Hepatocyte (in vitro differentiated cells): Measurements from ENCODE around the gene ZSCAN18. TPM values are rescaled to one million over a fixed set of nuclear protein-coding genes. Genes with fewer than 3 reads are reported as not detected.

Experiments
- DNase-seq: peaks from one replicate; pipeline ENCODE4 v3.0.0-alpha.2; 2016; ENCODE audit warnings: low spot score
- H2AFZ ChIP-seq: fragments of 200-600 bp; sonication (generic); 2 replicates; pipeline ENCODE4 v1.6.0; 2016; ENCODE audit warnings: antibody characterized with exemption, mild to moderate bottlenecking
- H3K27ac ChIP-seq: fragments of 200-600 bp; sonication (generic); 2 replicates; pipeline ENCODE4 v1.5.1; 2016; ENCODE audit warnings: mild to moderate bottlenecking
- H3K27me3 ChIP-seq: fragments of 200-600 bp; sonication (generic); 2 replicates; pipeline ENCODE4 v1.6.1; 2016
- H3K36me3 ChIP-seq: fragments of 200-600 bp; sonication (generic); replicated peaks from 2 replicates; pipeline ENCODE4 v1.5.1; 2016; ENCODE audit warnings: low read depth; ENCODE audit not compliant: insufficient read depth
- H3K4me1 ChIP-seq: fragments of 200-600 bp; sonication (generic); 2 replicates; pipeline ENCODE4 v1.5.1; 2016; ENCODE audit warnings: mild to moderate bottlenecking, moderate library complexity; ENCODE audit not compliant: insufficient read depth
- H3K4me2 ChIP-seq: fragments of 200-600 bp; sonication (generic); 2 replicates; pipeline ENCODE4 v1.6.0; 2016
- H3K4me3 ChIP-seq: fragments of 200-600 bp; sonication (generic); 2 replicates; pipeline ENCODE4 v1.5.1; 2016; ENCODE audit warnings: mild to moderate bottlenecking
- H3K79me2 ChIP-seq: fragments of 200-600 bp; sonication (generic); 2 replicates; pipeline ENCODE4 v1.6.0; 2017; ENCODE audit warnings: mild to moderate bottlenecking
- H3K9me2 ChIP-seq: fragments of 200-600 bp; sonication (generic); replicated peaks from 2 replicates; pipeline ENCODE4 v1.6.0; 2017; ENCODE audit warnings: mild to moderate bottlenecking; ENCODE audit not compliant: insufficient read depth
- H3K9me3 ChIP-seq: fragments of 200-600 bp; sonication (generic); 2 replicates; pipeline ENCODE4 v1.5.1; 2016; ENCODE audit warnings: low read depth, mild to moderate bottlenecking
- H4K20me1 ChIP-seq: fragments of 200-600 bp; sonication (generic); 2 replicates; pipeline ENCODE4 v1.6.0; 2016; ENCODE audit warnings: mild to moderate bottlenecking; ENCODE audit not compliant: insufficient read depth, poor library complexity, severe bottlenecking
- EZH2 ChIP-seq: fragments of 200-600 bp; sonication (generic); IDR thresholded peaks from 2 replicates; pipeline ENCODE4 v1.6.1; 2016; ENCODE audit warnings: antibody characterized with exemption, mild to moderate bottlenecking, borderline replicate concordance
- EZH2phosphoT487 ChIP-seq: fragments of 200-600 bp; sonication (generic); IDR thresholded peaks from one replicate; pipeline ENCODE4 v1.6.1; 2018; ENCODE audit warnings: antibody characterized with exemption, mild to moderate bottlenecking, low read depth, moderate library complexity; ENCODE audit not compliant: unreplicated experiment, severe bottlenecking
- WGBS: methylation state at CpG from one replicate; pipeline ENCODE4 v1.1.6; 2016; ENCODE audit warnings: low lambda C conversion rate; ENCODE audit errors: missing lambda C conversion rate; 5-methylcytosine and 5-hydroxymethylcytosine counted together
- polyA plus RNA-seq: library from polyadenylated mRNA; unstranded; fragments of >200 nt; fragmentation: Nextera tagmentation; extraction: Ambion mirVana; gene quantifications from 2 replicates; pipeline ENCODE4 v1.2.1, GENCODE V29; 2016
- total RNA-seq: library from RNA; depleted of rRNA; stranded (reverse); fragments of >200 nt; gene quantifications from 2 replicates; pipeline ENCODE4 v1.2.3, GENCODE V29; 2014
- TF ChIP-seq, protein P1 (sequence below): fragments of 200-600 bp; sonication (generic); IDR thresholded peaks from 2 replicates; pipeline ENCODE4 v1.5.1; 2016; ENCODE audit warnings: antibody characterized with exemption, mild to moderate bottlenecking; ENCODE audit not compliant: poor library complexity

ZSCAN18 gene
- total and polyA plus RNA-seq, 2 experiments from 2014 or later = 49.8 to 59.1 TPM

DNA sequence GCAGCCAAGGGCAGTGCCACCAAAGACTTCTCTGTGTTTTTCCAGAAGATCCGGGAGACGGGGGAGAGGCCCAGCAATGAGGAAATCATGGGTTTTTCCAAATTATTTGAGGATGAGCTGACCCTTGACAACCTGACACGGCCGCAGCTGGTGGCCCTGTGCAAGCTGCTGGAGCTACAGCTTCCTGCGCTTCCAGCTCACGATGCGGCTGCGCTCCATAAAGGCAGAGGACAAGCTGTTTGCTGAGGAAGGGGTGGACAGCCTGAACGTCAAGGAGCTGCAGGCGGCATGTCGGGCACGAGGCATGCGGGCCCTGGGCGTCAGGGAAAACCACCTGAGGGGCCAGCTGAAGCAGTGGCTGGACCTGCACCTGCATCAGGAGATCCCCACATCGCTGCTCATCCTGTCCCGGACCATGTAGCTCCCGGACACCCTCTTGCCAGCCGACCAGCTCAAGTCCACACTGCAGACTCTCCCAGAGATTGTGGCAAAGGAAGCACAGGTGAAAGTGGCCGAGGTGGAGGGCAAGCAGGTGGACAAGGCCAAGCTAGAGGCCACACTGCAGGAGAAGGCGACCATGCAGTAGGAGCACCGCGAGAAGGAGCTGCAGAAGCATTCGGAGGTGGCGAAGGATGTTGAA is 52.5 kb downstream of the ZSCAN18 start:
- Histone ChIP-seq H3K4me3 (no peak overlapping the region), H3K36me3 (no peaks in the 10 kb centered on the region), H3K4me2 (no peak overlapping the region), H3K9me2 (no peaks in the 10 kb centered on the region), H3K79me2 (no peaks in the 10 kb centered on the region), H4K20me1 (no peaks in the 10 kb centered on the region), H3K27ac (no peak overlapping the region), H3K27me3 (no peaks in the 10 kb centered on the region), H3K9me3 (no peaks in the 10 kb centered on the region), H3K4me1 (no peaks in the 10 kb centered on the region), H2AFZ (no peak overlapping the region)
- DNase-seq = no peak
- TF ChIP-seq EZH2phosphoT487 = no peak
- no peak for TF ChIP-seq EZH2
- TF ChIP-seq, protein P1, sequence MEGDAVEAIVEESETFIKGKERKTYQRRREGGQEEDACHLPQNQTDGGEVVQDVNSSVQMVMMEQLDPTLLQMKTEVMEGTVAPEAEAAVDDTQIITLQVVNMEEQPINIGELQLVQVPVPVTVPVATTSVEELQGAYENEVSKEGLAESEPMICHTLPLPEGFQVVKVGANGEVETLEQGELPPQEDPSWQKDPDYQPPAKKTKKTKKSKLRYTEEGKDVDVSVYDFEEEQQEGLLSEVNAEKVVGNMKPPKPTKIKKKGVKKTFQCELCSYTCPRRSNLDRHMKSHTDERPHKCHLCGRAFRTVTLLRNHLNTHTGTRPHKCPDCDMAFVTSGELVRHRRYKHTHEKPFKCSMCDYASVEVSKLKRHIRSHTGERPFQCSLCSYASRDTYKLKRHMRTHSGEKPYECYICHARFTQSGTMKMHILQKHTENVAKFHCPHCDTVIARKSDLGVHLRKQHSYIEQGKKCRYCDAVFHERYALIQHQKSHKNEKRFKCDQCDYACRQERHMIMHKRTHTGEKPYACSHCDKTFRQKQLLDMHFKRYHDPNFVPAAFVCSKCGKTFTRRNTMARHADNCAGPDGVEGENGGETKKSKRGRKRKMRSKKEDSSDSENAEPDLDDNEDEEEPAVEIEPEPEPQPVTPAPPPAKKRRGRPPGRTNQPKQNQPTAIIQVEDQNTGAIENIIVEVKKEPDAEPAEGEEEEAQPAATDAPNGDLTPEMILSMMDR = no peak
- WGBS = 91% methylated on average over 23 of the region's 24 CpGs

DNA sequence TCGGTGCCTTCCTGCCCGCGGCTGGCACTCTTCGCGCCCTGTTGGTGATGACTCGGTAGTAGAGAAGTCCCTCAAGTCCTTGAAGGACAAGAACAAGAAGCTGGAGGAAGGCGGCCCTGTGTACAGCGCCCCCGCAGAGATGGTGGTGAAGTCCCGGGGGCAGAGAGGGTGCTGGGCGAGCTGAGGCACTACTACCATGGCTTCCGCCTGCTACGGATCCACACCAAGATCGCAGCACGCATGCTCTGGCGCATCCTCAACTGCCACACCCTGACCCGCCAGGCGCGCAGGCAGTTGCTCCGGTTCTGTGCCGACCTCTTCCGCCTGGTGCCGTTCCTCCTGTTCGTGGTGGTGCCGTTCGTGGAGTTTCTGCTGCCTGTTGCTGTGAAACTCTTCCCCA is 53.1 kb downstream of the ZSCAN18 start:
- no peak overlapping the region for H3K27ac ChIP-seq
- no peak overlapping the region for H2AFZ ChIP-seq
- H3K27me3 ChIP-seq = no peaks in the 10 kb centered on the region
- WGBS = 94% methylated on average over 26 of the region's 26 CpGs
- no peaks in the 10 kb centered on the region for H3K4me1 ChIP-seq
- H4K20me1 ChIP-seq = no peaks in the 10 kb centered on the region
- no peaks in the 10 kb centered on the region for H3K9me3 ChIP-seq
- H3K79me2 ChIP-seq = no peaks in the 10 kb centered on the region
- no peak for DNase-seq
- H3K36me3 ChIP-seq = no peaks in the 10 kb centered on the region
- no peak overlapping the region for H3K4me2 ChIP-seq
- no peak overlapping the region for H3K4me3 ChIP-seq
- TF ChIP-seq EZH2 (no peak), EZH2phosphoT487 (no peak)
- TF ChIP-seq, protein P1 = no peak
- H3K9me2 ChIP-seq = no peaks in the 10 kb centered on the region

DNA sequence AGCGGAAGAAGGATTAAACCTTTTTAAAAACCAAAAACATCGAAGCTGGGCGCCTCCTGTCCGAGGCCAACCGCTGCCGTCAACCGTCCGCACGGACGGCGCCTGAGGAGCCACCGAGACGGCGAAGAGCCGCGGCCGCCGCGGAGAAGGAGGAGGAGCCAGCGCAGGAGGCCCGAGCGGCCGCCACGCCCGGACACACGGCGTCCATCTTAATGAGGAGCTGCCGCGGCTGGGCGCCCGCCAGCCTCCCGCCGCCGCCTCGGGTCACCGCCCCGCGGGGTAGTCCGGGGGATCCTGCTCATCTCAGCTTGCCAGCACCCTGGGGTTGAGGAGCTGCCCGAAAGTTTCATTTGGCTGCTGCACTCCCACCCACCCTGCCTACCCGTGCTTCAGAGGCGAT is 53.6 kb downstream of the ZSCAN18 start:
- no peaks in the 10 kb centered on the region for H4K20me1 ChIP-seq
- no peaks in the 10 kb centered on the region for H3K4me1 ChIP-seq
- H3K36me3 ChIP-seq = no peaks in the 10 kb centered on the region
- no peak overlapping the region for H3K4me3 ChIP-seq
- DNase-seq = no peak
- no peak for TF ChIP-seq EZH2
- TF ChIP-seq, protein P1 = no peak
- TF ChIP-seq EZH2phosphoT487 = no peak
- no peaks in the 10 kb centered on the region for H3K79me2 ChIP-seq
- H3K9me3 ChIP-seq = no peaks in the 10 kb centered on the region
- H3K4me2 ChIP-seq = no peak overlapping the region
- H2AFZ ChIP-seq = no peak overlapping the region
- no peak overlapping the region for H3K27ac ChIP-seq
- no peaks in the 10 kb centered on the region for H3K27me3 ChIP-seq
- WGBS = 98% methylated on average over 40 of the region's 42 CpGs
- H3K9me2 ChIP-seq = no peaks in the 10 kb centered on the region
